GM21381 (cell line): ENCODE measurements around the gene RNU6-8.

Experiments used
- ATAC-seq: cut with Tn5 transposase; IDR thresholded peaks from one replicate; pipeline ENCODE4 v1.9.1; 2021; ENCODE audit warnings: mild to moderate bottlenecking, moderate library complexity; ENCODE audit not compliant: unreplicated experiment

The RNU6-8 gene

DNA sequence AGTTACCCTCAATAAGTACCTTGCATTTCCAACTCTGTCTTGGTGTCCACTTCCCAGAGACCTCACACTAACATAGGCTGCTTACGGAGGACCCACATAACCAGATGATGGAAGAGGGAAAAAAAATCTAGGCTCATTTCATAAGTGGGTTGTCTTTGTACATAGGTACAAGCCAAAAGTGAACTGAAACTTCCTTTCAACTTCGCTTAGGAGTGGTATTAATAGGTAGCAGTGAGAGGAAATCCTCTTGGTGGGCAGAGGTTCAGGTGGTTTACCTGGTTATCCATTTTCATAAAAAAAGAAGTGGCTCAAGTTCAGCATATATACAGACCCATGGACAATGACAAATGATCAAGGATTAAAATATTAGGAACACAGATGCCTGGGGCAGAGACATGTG lies 37.0 kb downstream of the RNU6-8 start:
- no peak for ATAC-seq
